HepG2 (cell line): ENCODE measurements around the gene NPAS2. TPM values are rescaled to one million over a fixed set of nuclear protein-coding genes. Genes with fewer than 3 reads are reported as not detected.

Source experiments
- AKAP8 ChIP-seq: sonication (generic); formaldehyde crosslinking; IDR thresholded peaks from 2 replicates; pipeline ENCODE4 v1.5.1; 2020; ENCODE audit warnings: mild to moderate bottlenecking, missing genetic modification reagents
- ATF7 ChIP-seq, 2 experiments: fragments of 450-650 bp in 1 of 2; sonication (generic) in 1 of 2; formaldehyde crosslinking in 1 of 2; IDR thresholded peaks; 2 replicates each; pipeline versions ENCODE4 v1.4.0 to v1.6.1; 2016 to 2020; ENCODE audit warnings: antibody characterized with exemption in 1 of 2, mild to moderate bottlenecking in 1 of 2, missing genetic modification reagents in 1 of 2
- CSRNP1 ChIP-seq: sonication (generic); formaldehyde crosslinking; IDR thresholded peaks from 2 replicates; pipeline ENCODE4 v1.8.1; 2023; ENCODE audit warnings: mild to moderate bottlenecking, missing genetic modification reagents
- HDAC1 ChIP-seq: sonication (generic); formaldehyde crosslinking; IDR thresholded peaks from 2 replicates; pipeline ENCODE4 v1.5.1; 2020; ENCODE audit warnings: mild to moderate bottlenecking, missing genetic modification reagents
- HMGA1 ChIP-seq: sonication (generic); formaldehyde crosslinking; conservative IDR thresholded peaks from 2 replicates; pipeline ENCODE4 v1.4.0; 2020; ENCODE audit warnings: missing genetic modification reagents
- HNRNPLL ChIP-seq: fragments of 200-400 bp; formaldehyde crosslinking; IDR thresholded peaks from 2 replicates; pipeline ENCODE4 v1.6.1; 2017; ENCODE audit warnings: mild to moderate bottlenecking, low read depth, low read length; ENCODE audit not compliant: poor library complexity, severe bottlenecking
- KDM6A ChIP-seq: IDR thresholded peaks from 2 replicates; pipeline ENCODE4 v1.6.1; 2016; ENCODE audit warnings: low read depth
- MNT ChIP-seq: fragments of 450-650 bp; IDR thresholded peaks from 2 replicates; pipeline ENCODE4 v1.6.1; 2016
- PAF1 ChIP-seq: IDR thresholded peaks from 2 replicates; pipeline ENCODE4 v1.6.1; 2016; ENCODE audit warnings: missing genetic modification reagents, missing compliant biosample characterization
- PLRG1 ChIP-seq: fragments of 450-650 bp; conservative IDR thresholded peaks from 2 replicates; pipeline ENCODE4 v1.6.1; 2016
- SRSF1 ChIP-seq: fragments of 200-400 bp; formaldehyde crosslinking; optimal IDR thresholded peaks from 2 replicates; pipeline ENCODE3; 2017; ENCODE audit warnings: mild to moderate bottlenecking, low read depth, low read length, moderate library complexity
- STAG1 ChIP-seq: sonication (generic); formaldehyde crosslinking; IDR thresholded peaks from 2 replicates; pipeline ENCODE4 v1.4.0; 2020; ENCODE audit warnings: missing genetic modification reagents
- TOPORS ChIP-seq: sonication (generic); formaldehyde crosslinking; IDR thresholded peaks from 2 replicates; pipeline ENCODE4 v1.8.0; 2023; ENCODE audit warnings: mild to moderate bottlenecking, missing genetic modification reagents
- ZBTB20 ChIP-seq: sonication (generic); formaldehyde crosslinking; IDR thresholded peaks from 2 replicates; pipeline ENCODE4 v1.8.1; 2023; ENCODE audit warnings: missing genetic modification reagents, low read depth, mild to moderate bottlenecking, borderline replicate concordance
- ZBTB46 ChIP-seq: sonication (generic); formaldehyde crosslinking; IDR thresholded peaks from 2 replicates; pipeline ENCODE4 v1.4.0; 2020; ENCODE audit warnings: mild to moderate bottlenecking, missing genetic modification reagents, borderline replicate concordance
- ZKSCAN8 ChIP-seq: IDR thresholded peaks from 2 replicates; pipeline ENCODE4 v1.6.1; 2016; ENCODE audit warnings: borderline replicate concordance, missing genetic modification reagents, missing compliant biosample characterization
- ZNF264 ChIP-seq: sonication (generic); formaldehyde crosslinking; IDR thresholded peaks from 2 replicates; pipeline ENCODE4 v1.4.0; 2020; ENCODE audit warnings: missing genetic modification reagents
- ZNF652 ChIP-seq: IDR thresholded peaks from 2 replicates; pipeline ENCODE4 v1.6.1; 2016; ENCODE audit warnings: low read depth, borderline replicate concordance
- polyA plus RNA-seq, 8 experiments: library from polyadenylated mRNA; depleted of rRNA in 3 of 8; stranded (reverse) in 7 of 8; unstranded in 1 of 8; fragments of >200 nt; fragmentation: Illumina TruSeq in 4 of 8; extraction: Trizol in 4 of 8; gene quantifications; 2 replicates each; pipeline versions ENCODE4 v1.2.1 to v1.2.3, GENCODE V29; 2011 to 2016; ENCODE audit warnings: low read depth in 4 of 8, missing spikeins in 1 of 8, mixed read lengths in 1 of 8; ENCODE audit not compliant: insufficient read depth in 1 of 8
- total RNA-seq, 5 experiments: library from RNA; depleted of rRNA; stranded (reverse); fragments of >200 nt; fragmentation: Illumina TruSeq; extraction: Trizol; gene quantifications; 2 replicates each; pipeline ENCODE4 v1.2.3, GENCODE V29; 2016; ENCODE audit warnings: low read depth in 1 of 5
- TF ChIP-seq, protein P1 (sequence below): sonication (generic); formaldehyde crosslinking; IDR thresholded peaks from 2 replicates; pipeline ENCODE4 v1.4.0; 2020; ENCODE audit warnings: missing genetic modification reagents
- TF ChIP-seq, protein P2 (sequence below): sonication (generic); formaldehyde crosslinking; IDR thresholded peaks from 2 replicates; pipeline ENCODE4 v1.9.0; 2021; ENCODE audit warnings: missing genetic modification reagents, mild to moderate bottlenecking, borderline replicate concordance

NPAS2 gene
- total and polyA plus RNA-seq, 2 of the 13 experiments (the other 11 are each of a cell fraction or from before 2014, with no cell fraction given): 14.8 to 37.5 TPM

- TF ChIP-seq, protein P1, sequence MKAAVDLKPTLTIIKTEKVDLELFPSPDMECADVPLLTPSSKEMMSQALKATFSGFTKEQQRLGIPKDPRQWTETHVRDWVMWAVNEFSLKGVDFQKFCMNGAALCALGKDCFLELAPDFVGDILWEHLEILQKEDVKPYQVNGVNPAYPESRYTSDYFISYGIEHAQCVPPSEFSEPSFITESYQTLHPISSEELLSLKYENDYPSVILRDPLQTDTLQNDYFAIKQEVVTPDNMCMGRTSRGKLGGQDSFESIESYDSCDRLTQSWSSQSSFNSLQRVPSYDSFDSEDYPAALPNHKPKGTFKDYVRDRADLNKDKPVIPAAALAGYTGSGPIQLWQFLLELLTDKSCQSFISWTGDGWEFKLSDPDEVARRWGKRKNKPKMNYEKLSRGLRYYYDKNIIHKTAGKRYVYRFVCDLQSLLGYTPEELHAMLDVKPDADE: peak; percentile 78; the same call in 1 of the 2 replicates
- TF ChIP-seq AKAP8 (CRISPR knock-in tag): peak; percentile 83
- peak; percentile 62; the same call in 1 of the 2 replicates for TF ChIP-seq ZKSCAN8 (CRISPR knock-in tag)
- TF ChIP-seq PAF1 (CRISPR knock-in tag): peak; percentile 40; the same call in 1 of the 2 replicates
- TF ChIP-seq STAG1 (CRISPR knock-in tag): no peak; the same call in 1 of the 2 replicates
- TF ChIP-seq ZNF652: peak; percentile 62
- peak; percentile 71 for TF ChIP-seq ATF7 (IDR thresholded peaks at IDR 0.05)
- TF ChIP-seq ATF7 (CRISPR knock-in tag; IDR thresholded peaks at IDR 0.05): peak; percentile 93
- TF ChIP-seq HNRNPLL: peak; percentile 51
- peak; percentile 93 for TF ChIP-seq ZBTB20 (CRISPR knock-in tag)
- TF ChIP-seq ZNF264 (CRISPR knock-in tag): peak; percentile 95
- TF ChIP-seq HDAC1: peak; percentile 92; the same call in 1 of the 2 replicates
- no peak for TF ChIP-seq PLRG1
- peak; percentile 100 for TF ChIP-seq CSRNP1 (CRISPR knock-in tag)
- TF ChIP-seq KDM6A (CRISPR knock-in tag): no peak
- 0 out of 2 replicates have a peak, but pooled peaks have one; percentile 30 for TF ChIP-seq MNT
- TF ChIP-seq ZBTB46 (CRISPR knock-in tag): peak; percentile 70
- TF ChIP-seq HMGA1 (CRISPR knock-in tag): no peak; the same call in 1 of the 2 replicates
- TF ChIP-seq, protein P2, sequence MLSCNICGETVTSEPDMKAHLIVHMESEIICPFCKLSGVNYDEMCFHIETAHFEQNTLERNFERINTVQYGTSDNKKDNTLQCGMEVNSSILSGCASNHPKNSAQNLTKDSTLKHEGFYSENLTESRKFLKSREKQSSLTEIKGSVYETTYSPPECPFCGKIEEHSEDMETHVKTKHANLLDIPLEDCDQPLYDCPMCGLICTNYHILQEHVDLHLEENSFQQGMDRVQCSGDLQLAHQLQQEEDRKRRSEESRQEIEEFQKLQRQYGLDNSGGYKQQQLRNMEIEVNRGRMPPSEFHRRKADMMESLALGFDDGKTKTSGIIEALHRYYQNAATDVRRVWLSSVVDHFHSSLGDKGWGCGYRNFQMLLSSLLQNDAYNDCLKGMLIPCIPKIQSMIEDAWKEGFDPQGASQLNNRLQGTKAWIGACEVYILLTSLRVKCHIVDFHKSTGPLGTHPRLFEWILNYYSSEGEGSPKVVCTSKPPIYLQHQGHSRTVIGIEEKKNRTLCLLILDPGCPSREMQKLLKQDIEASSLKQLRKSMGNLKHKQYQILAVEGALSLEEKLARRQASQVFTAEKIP (CRISPR knock-in tag): 0 out of 2 replicates have a peak, but pooled peaks have one; percentile 66
- TF ChIP-seq SRSF1: peak; percentile 96
- TF ChIP-seq TOPORS (CRISPR knock-in tag): peak; percentile 100
These were observed 182.0 kb downstream of the NPAS2 start, which contains the start of gene RPL31 (continued) for GRCh38 chr2:101001691-101002561.
